Glutamatergic neuron (in vitro differentiated cells): Measurements from ENCODE around the gene SASH1. TPM values are rescaled to one million over a fixed set of nuclear protein-coding genes. Genes with fewer than 3 reads are reported as not detected.
"Not testable (repeated sequence)": the region's sequence is repeated elsewhere in the genome, so short reads cannot be mapped to it uniquely, and the experiment has no call there.

Experiments
- DNase-seq: peaks from one replicate; pipeline ENCODE4 v3.0.0; 2022
- H3K27ac Mint-ChIP-seq: one replicate; pipeline ENCODE4 v1.8.0; 2020; ENCODE audit warnings: mild to moderate bottlenecking, mixed read lengths, inconsistent platforms; ENCODE audit not compliant: unreplicated experiment
- H3K27me3 Mint-ChIP-seq: one replicate; pipeline ENCODE4 v1.8.0; 2020; ENCODE audit warnings: mild to moderate bottlenecking, moderate library complexity, mixed read lengths, inconsistent platforms; ENCODE audit not compliant: unreplicated experiment
- H3K36me3 Mint-ChIP-seq: one replicate; pipeline ENCODE4 v1.8.0; 2020; ENCODE audit warnings: mild to moderate bottlenecking, mixed read lengths, inconsistent platforms; ENCODE audit not compliant: unreplicated experiment
- H3K4me1 Mint-ChIP-seq: one replicate; pipeline ENCODE4 v1.8.0; 2020; ENCODE audit warnings: mild to moderate bottlenecking, low read depth, mixed read lengths, inconsistent platforms; ENCODE audit not compliant: unreplicated experiment
- H3K4me3 Mint-ChIP-seq: one replicate; pipeline ENCODE4 v1.8.0; 2020; ENCODE audit warnings: mild to moderate bottlenecking, mixed read lengths, inconsistent platforms; ENCODE audit not compliant: unreplicated experiment
- H3K9me3 Mint-ChIP-seq: one replicate; pipeline ENCODE4 v1.8.0; 2020; ENCODE audit warnings: mild to moderate bottlenecking, moderate library complexity, mixed read lengths, inconsistent platforms; ENCODE audit not compliant: unreplicated experiment
- CTCF ChIP-seq: fragments of 200-600 bp; sonication (generic); IDR thresholded peaks from one replicate; pipeline ENCODE4 v1.5.0; 2021; ENCODE audit not compliant: partially characterized antibody, unreplicated experiment
- total RNA-seq: library from RNA; stranded (reverse); fragmentation: NEBNext Ultra II Directional; extraction: Animal tissue kit (Norgen Biotek cat#: 25700); gene quantifications from one replicate; pipeline ENCODE4 v1.2.1, GENCODE V29; 2021; ENCODE audit not compliant: unreplicated experiment

The SASH1 gene
- total RNA-seq, 1 donor from 2014 or later, result 5.0 TPM

GRCh38 chr6:148348335-148348734, 5.7 kb downstream of the SASH1 start:
- Mint-ChIP-seq H3K27ac (no peak overlapping the region), H3K9me3 (no peaks in the 10 kb centered on the region), H3K27me3 (peaks cover 8% of the 10 kb centered on the region), H3K36me3 (no peaks in the 10 kb centered on the region), H3K4me3 (no peak overlapping the region), H3K4me1 (peaks cover 3% of the 10 kb centered on the region)
- DNase-seq, result no peak
- no peak for TF ChIP-seq CTCF

- Mint-ChIP-seq H3K4me3 (no peak overlapping the region), H3K4me1 (peaks cover 3% of the 10 kb centered on the region), H3K27ac (no peak overlapping the region), H3K36me3 (no peaks in the 10 kb centered on the region), H3K9me3 (no peaks in the 10 kb centered on the region), H3K27me3 (peaks cover 4% of the 10 kb centered on the region)
- TF ChIP-seq CTCF, result no peak
- no peak for DNase-seq
Measured at GRCh38 chr6:148348778-148349177, 6.1 kb downstream of the SASH1 start.

GRCh38 chr6:148349466-148349865, 6.8 kb downstream of the SASH1 start:
- Mint-ChIP-seq H3K4me1 (peaks cover 3% of the 10 kb centered on the region), H3K27ac (no peak overlapping the region), H3K27me3 (peaks cover 4% of the 10 kb centered on the region), H3K4me3 (no peak overlapping the region), H3K9me3 (no peaks in the 10 kb centered on the region), H3K36me3 (no peaks in the 10 kb centered on the region)
- DNase-seq, result no peak
- no peak for TF ChIP-seq CTCF

- Mint-ChIP-seq H3K36me3 (no peaks in the 10 kb centered on the region), H3K9me3 (no peaks in the 10 kb centered on the region), H3K27ac (no peak overlapping the region), H3K4me1 (peaks cover 3% of the 10 kb centered on the region), H3K4me3 (no peak overlapping the region), H3K27me3 (peaks cover 4% of the 10 kb centered on the region)
- DNase-seq, result no peak
- TF ChIP-seq CTCF, result no peak
Measured at GRCh38 chr6:148351309-148351708, 8.7 kb downstream of the SASH1 start.

- DNase-seq, H3K4me1 Mint-ChIP-seq, H3K9me3 Mint-ChIP-seq, H3K4me3 Mint-ChIP-seq, H3K27me3 Mint-ChIP-seq, H3K27ac Mint-ChIP-seq, H3K36me3 Mint-ChIP-seq: not testable (repeated sequence)
Measured at GRCh38 chr6:148352421-148352820, 9.8 kb downstream of the SASH1 start.
